Measurements from ENCODE around the gene ARHGAP10. TPM values are rescaled to one million over a fixed set of nuclear protein-coding genes. Genes with fewer than 3 reads are reported as not detected.

ARHGAP10 gene
- polyA plus RNA-seq, 10 donors: 27.5 to 35.9 (median 32.4) TPM

GRCh38 chr4:147823130-147823529 lies 91.2 kb downstream of the ARHGAP10 start:
- DNase-seq: no peak

GRCh38 chr4:147824316-147824715 lies 92.4 kb downstream of the ARHGAP10 start:
- no peak for DNase-seq

- DNase-seq: no peak
These were observed 93.0 kb downstream of the ARHGAP10 start for GRCh38 chr4:147824884-147825283.

- no peak for DNase-seq
These were observed 93.8 kb downstream of the ARHGAP10 start for GRCh38 chr4:147825451-147826287.

DNA sequence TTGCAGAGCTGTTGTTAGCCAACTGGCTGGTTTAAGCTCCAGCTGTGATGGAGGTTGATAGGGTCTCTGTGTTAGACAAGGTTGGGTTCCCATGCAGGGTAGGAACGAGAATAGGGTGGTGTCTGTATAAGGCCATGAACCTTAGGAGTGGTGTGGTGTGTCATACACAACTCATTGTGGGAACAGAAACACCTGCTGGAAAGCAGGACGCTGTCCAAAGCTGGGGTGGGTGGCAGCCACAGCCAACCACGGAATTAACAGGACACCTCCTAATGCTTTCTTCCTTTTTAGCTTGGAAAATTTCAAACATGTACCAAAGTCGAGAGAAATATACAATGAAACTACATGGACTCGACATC lies 94.4 kb downstream of the ARHGAP10 start:
- DNase-seq: no peak

DNA sequence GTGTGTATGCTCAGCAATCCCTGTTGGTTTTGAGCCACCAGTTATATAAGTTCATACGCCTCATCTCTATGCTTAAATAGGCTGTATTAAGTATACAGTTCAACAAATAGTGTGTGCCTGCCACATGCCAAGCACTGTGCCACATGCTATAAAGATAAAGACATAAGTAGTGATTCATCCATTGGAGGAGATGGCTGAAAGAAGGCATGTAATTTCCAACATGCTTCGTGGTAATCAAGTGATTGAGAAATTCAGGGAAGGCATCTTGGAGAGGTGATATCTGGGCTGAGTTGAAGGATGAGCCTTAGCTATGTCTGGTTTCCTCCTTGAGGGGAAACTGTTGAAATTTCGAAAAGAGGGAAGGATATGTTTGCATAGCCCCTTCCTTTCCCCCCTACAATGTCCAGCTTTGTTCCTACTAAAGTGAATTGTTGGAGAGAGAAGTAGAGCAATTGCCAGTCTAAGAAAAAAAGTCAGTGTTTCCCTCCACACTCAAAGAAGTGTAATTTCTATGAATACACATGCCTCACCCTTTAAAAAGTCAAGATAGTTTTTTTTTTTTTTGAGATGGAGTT lies 96.5 kb downstream of the ARHGAP10 start:
- DNase-seq: no peak

GRCh38 chr4:147829401-147830101 lies 97.7 kb downstream of the ARHGAP10 start:
- DNase-seq: peak in 1 of 3 donors; percentile 63

DNA sequence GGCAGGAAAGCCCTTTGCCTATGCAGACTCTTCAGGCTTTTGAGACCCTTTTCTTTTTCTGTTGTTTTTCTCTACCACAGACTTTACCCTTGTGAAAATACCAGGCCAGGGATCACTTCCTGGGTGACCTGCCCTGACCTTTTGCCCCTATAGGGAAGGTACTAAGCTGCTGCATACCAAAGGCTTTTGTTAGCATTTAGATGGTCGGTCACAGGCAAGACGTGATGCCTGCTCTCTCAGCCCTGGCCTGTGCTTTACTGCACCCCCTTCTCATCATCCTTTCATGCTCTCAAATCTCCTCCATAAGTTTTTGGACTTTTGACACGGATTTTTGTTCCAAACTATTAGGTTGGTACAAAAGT lies 98.2 kb downstream of the ARHGAP10 start:
- no peak for DNase-seq

DNA sequence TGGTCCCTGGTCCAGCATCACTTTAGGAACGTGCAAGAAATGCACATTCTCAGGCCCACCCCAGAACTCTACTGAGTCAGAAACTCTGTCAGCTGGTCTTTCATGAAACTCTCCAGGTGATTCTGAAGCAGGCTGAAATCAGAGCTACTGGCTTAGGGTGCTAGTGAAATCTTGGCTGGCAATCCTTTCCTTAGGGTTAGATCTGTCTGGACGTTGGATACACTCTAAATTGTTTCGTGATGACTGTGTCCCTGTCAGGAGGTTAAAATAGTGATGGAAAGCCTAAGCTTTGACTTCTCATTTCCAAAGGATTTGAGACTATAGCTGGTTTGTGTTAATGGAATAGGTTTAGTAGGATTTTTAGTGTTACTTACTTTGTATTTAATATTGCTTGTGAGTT lies 99.1 kb downstream of the ARHGAP10 start:
- peak in 1 of 3 donors; percentile 61 for DNase-seq

- DNase-seq: peak; percentile 68 to 79 (median 76)
These were observed 99.8 kb downstream of the ARHGAP10 start for GRCh38 chr4:147831551-147832171.

DNA sequence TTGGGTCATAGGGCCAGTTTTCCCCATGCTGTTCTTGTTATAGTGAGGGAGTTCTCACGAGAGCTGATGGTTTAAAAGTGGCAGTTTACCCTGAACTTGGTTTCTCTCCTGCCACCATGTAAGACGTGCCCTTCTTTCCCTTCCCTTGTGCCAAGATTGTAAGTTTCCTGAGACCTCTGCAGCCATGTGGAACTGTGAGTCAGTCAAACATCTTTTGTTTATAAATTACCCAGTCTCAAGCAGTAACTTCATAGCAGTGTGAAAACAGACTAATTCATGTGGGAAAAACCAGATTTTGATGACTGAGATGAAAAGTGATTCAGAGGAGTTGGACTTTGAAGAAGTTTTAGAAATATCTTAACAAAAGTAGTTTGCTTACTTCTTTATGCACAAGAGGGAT lies 101.4 kb downstream of the ARHGAP10 start:
- no peak for DNase-seq

DNA sequence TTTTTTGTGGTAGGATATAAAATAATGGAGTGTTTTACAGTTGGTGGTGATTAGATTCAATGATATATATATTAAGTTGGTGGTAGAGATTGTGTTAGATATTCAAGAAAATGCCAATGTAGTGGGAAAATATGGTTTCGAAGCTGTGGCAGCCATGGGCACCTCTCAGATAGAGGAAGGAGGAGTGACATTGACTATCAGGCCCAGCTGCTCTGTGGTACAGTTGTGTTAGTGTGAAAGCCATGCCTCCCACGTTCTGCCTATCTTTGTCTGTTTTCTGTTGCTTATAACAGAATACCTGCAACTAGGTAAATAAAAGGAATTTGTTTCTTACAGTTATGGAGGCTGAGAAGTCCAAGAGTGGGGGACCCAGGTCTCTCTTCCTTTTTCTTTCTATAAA lies 101.9 kb downstream of the ARHGAP10 start:
- DNase-seq: no peak

DNA sequence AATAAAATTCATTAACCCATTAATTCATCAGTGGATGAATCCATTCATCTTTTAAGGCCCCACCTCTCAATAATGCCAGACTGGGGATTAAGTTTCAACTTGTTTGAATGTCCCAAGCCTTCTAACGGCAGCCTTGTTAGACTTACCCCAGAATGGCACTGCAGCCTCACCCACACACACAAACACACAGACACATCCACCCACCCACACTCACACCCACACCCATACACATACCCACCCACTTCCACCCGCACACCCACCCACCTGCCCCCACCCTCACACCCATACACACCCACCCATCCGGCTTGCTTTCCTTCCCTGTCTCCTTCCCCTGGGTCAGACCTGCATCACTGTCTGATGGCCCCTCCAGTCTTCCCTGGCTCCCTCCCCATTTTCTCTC lies 102.6 kb downstream of the ARHGAP10 start:
- DNase-seq: no peak

DNA sequence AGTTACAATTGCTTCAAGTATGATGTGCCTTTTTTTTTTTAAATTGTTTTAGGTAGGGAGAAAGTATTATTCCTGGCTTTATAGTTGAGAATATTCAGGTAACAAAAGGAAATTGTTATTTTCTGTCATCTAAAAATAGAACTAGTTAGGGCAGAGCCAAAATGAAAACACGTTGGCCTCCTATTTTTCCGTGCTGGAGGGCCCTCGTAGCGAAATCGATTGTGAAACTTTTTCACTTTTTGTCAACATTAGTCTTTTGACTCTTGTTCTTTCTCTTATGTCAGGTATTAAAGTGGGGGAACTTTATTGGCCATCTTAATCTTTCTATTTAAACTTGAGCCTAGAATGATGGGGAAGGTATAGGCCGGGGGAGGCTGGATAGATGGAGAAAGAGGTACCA lies 104.9 kb downstream of the ARHGAP10 start:
- no peak for DNase-seq

GRCh38 chr4:147837435-147837834 lies 105.5 kb downstream of the ARHGAP10 start:
- no peak for DNase-seq

- DNase-seq: no peak
These were observed 106.0 kb downstream of the ARHGAP10 start for GRCh38 chr4:147837854-147838253.

DNA sequence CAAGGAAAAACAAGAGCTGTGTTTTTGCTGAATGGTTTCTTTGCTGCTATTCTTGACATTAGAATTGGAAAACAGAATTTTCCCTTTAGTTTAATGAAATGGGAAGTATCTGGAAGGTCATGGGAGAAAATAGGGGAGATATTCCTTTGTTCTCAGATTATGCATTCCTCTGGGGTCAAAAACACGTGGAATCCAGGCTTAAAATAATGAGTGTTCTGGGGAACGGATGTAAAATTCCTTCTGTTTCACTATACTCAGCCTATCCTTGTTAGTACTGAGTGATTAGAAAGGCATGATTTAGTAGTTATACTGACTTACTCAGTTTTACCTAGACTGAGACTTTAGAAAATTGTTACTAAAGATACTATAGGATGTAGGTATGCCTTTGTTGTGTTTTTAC lies 107.3 kb downstream of the ARHGAP10 start:
- DNase-seq: no peak

- DNase-seq: no peak
These were observed 107.8 kb downstream of the ARHGAP10 start for GRCh38 chr4:147839663-147840062.

- DNase-seq: peak in 2 of 3 donors; percentile 77 to 88
These were observed 109.2 kb downstream of the ARHGAP10 start for GRCh38 chr4:147840838-147841738.

DNA sequence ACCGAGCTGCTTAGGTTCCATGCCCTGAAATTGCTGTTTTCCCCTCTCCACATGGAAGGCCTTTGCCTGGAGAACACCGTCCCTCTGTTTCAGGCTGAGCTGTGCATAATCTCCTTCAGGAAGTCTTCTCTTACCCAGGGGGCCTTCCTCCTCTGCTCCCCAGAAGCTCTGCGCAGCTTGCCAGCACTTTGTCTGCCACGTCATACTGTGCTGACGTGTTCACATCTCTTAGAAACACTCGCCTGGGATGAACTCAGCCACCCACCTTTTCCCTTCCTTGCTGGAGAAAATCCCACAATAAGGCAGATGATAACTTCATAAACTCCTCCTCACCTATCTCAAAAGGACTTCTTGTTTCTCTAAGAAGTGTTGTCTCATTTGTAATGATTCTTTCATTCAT lies 110.7 kb downstream of the ARHGAP10 start:
- peak in 1 of 3 donors; percentile 50 for DNase-seq

DNA sequence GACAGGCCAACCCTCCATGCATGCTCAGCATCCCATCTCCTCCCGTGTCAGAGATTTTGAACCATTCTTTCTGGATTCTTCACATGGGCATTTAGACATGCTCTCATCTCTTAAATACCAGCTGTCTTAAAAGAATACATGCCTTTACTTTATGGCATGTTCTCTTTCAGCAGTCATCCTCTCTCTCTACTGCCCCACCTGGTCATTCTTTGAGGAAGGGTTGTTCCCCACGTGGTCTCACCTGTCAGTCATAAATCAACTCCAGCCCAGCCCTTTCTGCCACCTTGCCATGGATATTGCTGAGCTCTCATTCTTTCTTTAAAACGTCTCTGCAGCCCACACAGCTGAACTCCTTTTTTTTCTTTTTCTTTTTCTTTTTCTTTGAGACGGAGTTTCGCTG lies 111.3 kb downstream of the ARHGAP10 start:
- no peak for DNase-seq

Data from muscle of back (tissue), 11 donors.